PFSK-1 (cell line): ENCODE results near the gene DYNLT5.

Experiments
- FOXP2 ChIP-seq: optimal IDR thresholded peaks from 2 replicates; pipeline ENCODE3; 2011; ENCODE audit warnings: borderline replicate concordance, control low read depth, inconsistent platforms; ENCODE audit not compliant: insufficient read depth; ENCODE audit errors: extremely low read length, extremely low read depth
- POLR2AphosphoS5 ChIP-seq: IDR thresholded peaks from 2 replicates; pipeline ENCODE4 v1.6.1; 2012; ENCODE audit warnings: low read depth, mild to moderate bottlenecking, control low read depth, low read length, moderate library complexity
- REST ChIP-seq, 2 experiments: IDR thresholded peaks; 2 replicates each; pipeline versions ENCODE4 v1.6.1 to v1.8.0; 2011 to 2012; ENCODE audit warnings: low read depth in 2 of 2, low read length in 2 of 2, control low read depth in 1 of 2, inconsistent platforms in 1 of 2, mild to moderate bottlenecking in 1 of 2, moderate library complexity in 1 of 2; ENCODE audit not compliant: insufficient read depth in 1 of 2
- SIN3A ChIP-seq: IDR thresholded peaks from 2 replicates; pipeline ENCODE4 v1.6.1; 2012; ENCODE audit warnings: mild to moderate bottlenecking, low read length, moderate library complexity, borderline replicate concordance; ENCODE audit not compliant: insufficient read depth
- TAF1 ChIP-seq: IDR thresholded peaks from 2 replicates; pipeline ENCODE4 v1.6.1; 2012; ENCODE audit warnings: low read length, control low read depth, borderline replicate concordance; ENCODE audit not compliant: insufficient read depth

The DYNLT5 gene

GRCh38 chr1:66775646-66776045 is 23.4 kb downstream of the DYNLT5 start:
- TF ChIP-seq POLR2AphosphoS5 (no peak), FOXP2 (no peak), REST (IDR thresholded peaks at IDR 0.05; ENCODE audit: insufficient read depth in 1 of 2, low read depth in 2 of 2, low read length in 2 of 2) (no peak), SIN3A (no peak), TAF1 (no peak)

GRCh38 chr1:66777831-66778230 is 25.6 kb downstream of the DYNLT5 start:
- TF ChIP-seq TAF1: no peak
- TF ChIP-seq SIN3A: no peak
- no peak for TF ChIP-seq FOXP2
- no peak for TF ChIP-seq REST (IDR thresholded peaks at IDR 0.05; ENCODE audit: insufficient read depth in 1 of 2, low read depth in 2 of 2, low read length in 2 of 2)
- TF ChIP-seq POLR2AphosphoS5: no peak

GRCh38 chr1:66778266-66778665 is 26.0 kb downstream of the DYNLT5 start:
- no peak for TF ChIP-seq POLR2AphosphoS5
- TF ChIP-seq REST (IDR thresholded peaks at IDR 0.05; ENCODE audit: insufficient read depth in 1 of 2, low read depth in 2 of 2, low read length in 2 of 2): no peak
- no peak for TF ChIP-seq TAF1
- TF ChIP-seq SIN3A: no peak
- no peak for TF ChIP-seq FOXP2

GRCh38 chr1:66778969-66779368 is 26.7 kb downstream of the DYNLT5 start:
- no peak for TF ChIP-seq POLR2AphosphoS5
- no peak for TF ChIP-seq REST (IDR thresholded peaks at IDR 0.05; ENCODE audit: insufficient read depth in 1 of 2, low read depth in 2 of 2, low read length in 2 of 2)

GRCh38 chr1:66779475-66780078 is 27.3 kb downstream of the DYNLT5 start:
- TF ChIP-seq FOXP2: no peak
- TF ChIP-seq TAF1: no peak
- TF ChIP-seq POLR2AphosphoS5: no peak
- TF ChIP-seq SIN3A: no peak
- no peak for TF ChIP-seq REST (IDR thresholded peaks at IDR 0.05; ENCODE audit: insufficient read depth in 1 of 2, low read depth in 2 of 2, low read length in 2 of 2)
